ENCODE measurements around the gene ADGRD1.

DNA sequence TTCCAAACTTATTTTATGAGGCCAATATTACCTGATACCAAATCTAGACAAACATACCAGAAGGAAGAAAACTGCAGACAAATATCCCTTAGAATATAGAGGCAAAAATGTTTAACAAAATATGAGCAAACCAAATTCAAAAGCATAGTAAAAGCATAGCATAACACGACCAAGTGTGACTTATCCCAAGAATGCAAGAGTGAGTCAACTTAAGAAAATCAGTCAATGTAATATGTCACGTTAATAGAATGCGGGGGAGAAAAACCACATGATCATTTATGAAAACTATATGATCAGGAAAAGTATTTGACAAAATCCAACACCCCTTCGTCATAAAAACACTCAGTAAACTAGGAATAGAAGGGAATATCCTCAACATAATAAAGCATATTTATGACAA, 217.3 kb downstream of the ADGRD1 start:
- TF ChIP-seq POLR2AphosphoS5 (IDR thresholded peaks at IDR 0.05) (no peak), EP300 (IDR thresholded peaks at IDR 0.05; ENCODE audit: low read depth) (no peak)
- TF ChIP-seq, protein P1, sequence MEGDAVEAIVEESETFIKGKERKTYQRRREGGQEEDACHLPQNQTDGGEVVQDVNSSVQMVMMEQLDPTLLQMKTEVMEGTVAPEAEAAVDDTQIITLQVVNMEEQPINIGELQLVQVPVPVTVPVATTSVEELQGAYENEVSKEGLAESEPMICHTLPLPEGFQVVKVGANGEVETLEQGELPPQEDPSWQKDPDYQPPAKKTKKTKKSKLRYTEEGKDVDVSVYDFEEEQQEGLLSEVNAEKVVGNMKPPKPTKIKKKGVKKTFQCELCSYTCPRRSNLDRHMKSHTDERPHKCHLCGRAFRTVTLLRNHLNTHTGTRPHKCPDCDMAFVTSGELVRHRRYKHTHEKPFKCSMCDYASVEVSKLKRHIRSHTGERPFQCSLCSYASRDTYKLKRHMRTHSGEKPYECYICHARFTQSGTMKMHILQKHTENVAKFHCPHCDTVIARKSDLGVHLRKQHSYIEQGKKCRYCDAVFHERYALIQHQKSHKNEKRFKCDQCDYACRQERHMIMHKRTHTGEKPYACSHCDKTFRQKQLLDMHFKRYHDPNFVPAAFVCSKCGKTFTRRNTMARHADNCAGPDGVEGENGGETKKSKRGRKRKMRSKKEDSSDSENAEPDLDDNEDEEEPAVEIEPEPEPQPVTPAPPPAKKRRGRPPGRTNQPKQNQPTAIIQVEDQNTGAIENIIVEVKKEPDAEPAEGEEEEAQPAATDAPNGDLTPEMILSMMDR (IDR thresholded peaks at IDR 0.05): no peak
